ENCODE results near the gene NCKAP5.
A peak's percentile ranks its signal among the peaks of the same experiment; 100 is the strongest.

NCKAP5 gene

DNA sequence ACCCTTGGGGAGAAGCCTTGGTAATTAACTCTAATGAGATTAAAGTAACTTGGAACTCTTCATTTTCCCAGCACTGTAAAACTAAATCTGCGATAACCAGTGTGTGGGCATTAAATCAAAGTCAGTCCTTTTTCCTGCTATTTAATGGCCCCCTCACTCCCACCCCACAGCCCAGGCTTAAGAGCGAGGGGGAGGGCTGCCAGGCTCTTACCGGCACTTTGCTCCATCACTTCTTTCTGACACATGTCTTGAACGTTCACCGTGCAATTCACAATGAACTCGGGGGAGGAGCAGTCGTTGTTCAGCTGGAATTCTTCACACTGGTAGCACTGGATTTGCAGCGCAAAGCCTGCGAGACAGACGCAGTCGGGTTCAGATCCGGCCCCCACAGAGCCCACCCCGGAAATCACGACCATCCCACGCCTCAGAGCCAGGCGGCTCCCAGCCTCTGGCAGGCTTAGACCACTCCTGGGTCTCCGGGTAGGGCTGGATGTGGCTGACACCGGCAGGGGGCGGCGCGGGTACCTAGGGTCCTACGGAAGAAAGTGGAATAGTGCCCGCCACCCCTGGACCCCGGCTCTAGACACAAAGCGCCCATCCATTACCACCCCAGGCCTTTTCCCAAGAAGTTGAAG lies 900.0 kb downstream of the NCKAP5 start:
- no peak for DNase-seq (ENCODE audit: low read depth)

DNA sequence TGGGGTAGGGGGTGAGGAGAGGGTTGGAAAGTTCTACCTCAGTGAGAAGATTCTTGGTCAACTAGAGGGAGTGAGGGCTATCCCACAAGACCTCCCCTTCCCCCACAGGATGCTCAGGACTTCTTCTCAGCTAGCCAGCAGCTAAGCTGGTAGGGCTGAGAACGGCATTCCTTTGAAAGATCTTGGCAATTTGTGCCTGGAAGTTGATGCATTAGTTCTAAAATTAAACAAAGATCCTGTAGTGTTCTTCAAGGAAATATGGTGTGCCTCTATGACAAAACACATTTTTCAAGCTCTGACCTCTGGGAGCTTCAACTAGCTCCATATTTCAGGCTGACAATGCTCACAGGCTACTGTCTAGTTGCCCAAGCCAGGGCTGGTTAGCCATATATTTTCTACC lies 900.6 kb downstream of the NCKAP5 start:
- DNase-seq (ENCODE audit: low read depth) = peak; percentile 80

DNA sequence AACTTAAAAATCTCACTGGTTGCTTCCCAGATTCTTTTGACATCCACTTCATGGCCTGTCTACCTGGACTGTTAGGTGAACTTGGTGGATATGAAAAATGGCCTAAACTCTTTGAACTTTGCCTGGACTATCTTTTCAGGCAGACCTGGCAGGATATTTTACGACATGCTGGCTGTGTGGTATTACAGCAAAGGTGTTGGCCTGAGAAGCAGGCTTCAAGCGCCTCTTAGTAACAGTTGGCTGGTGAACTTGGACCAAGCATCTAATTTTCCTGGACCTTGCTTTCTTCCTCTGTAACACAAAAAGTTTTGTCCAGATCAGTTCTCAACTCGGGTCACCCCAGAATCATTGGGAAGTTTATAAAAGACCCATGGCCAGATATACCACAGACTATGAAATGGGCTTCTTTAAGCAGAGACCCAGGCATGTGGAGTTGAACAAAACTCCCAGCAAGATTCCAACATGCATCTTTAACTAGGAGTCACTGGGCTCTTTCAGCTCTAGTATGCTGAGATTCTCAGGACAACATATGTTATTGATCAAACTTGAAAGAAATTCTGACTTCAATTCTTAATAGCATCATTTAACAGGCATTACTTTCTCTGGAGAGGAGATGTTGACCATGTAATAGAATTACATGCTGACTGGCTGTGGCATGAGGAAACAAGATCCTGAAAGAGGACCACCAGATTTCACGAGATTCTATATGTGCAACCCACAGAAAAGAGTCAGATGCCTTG lies 902.7 kb downstream of the NCKAP5 start:
- DNase-seq (ENCODE audit: low read depth) = peak; percentile 8

DNA sequence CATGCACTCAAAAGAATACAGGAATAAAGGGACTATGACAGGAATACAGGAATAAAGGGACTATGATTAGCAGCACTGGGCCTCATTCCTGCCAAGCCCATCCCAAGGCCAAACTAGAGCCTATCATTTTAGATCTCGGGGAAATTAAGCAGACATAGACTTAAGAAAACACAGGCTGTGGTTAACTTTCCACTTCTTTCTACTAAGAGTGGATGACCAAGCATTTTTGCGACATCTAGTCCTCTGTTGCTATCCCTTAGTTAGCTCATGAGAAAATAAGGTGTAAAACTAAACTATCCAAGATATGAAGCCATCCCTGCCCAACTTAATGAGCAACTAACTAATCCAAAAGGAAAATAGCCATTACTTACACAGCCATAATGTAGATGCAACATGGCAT lies 904.2 kb downstream of the NCKAP5 start:
- peak; percentile 74 for DNase-seq (ENCODE audit: low read depth)

DNA sequence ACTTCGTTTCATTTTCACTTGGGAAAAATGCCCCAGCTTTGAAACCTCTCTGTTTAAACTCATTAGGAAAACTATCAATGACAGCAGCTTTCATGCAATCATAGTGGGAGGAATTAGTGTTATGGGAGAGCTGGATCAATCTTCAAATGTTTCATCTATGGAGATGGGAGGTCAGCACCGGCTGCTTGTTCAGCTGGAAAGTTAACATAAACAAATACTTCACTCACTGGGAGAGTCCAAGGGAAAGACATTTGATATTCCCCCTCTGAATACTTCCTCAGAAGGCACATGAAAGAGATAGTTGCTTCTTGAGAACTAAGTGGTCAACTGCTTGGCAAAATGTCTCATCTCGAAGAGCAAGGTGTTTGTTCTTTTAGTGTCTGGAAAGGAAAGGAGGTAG lies 905.5 kb downstream of the NCKAP5 start:
- DNase-seq (ENCODE audit: low read depth) = peak; percentile 57

DNA sequence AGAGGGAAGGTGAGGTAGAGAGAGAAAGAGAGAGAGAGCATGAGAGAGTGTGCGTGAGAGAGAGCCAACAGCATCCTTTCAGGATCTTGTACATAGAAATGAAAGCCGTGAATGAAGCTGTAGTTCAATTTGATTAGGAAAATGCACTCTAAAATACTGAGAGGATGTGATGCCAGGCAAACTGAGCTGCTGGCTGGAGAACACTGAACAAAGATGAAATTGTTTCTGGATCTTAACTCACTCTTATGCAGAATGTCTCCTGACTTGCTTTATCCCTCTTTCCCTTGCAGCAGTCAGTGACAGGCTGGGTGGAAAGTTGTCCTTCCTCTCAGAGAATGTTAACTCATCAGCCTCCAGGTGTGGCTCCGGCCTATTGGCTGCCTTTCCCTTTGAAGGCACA lies 908.9 kb downstream of the NCKAP5 start:
- DNase-seq (ENCODE audit: low read depth) = no peak

DNA sequence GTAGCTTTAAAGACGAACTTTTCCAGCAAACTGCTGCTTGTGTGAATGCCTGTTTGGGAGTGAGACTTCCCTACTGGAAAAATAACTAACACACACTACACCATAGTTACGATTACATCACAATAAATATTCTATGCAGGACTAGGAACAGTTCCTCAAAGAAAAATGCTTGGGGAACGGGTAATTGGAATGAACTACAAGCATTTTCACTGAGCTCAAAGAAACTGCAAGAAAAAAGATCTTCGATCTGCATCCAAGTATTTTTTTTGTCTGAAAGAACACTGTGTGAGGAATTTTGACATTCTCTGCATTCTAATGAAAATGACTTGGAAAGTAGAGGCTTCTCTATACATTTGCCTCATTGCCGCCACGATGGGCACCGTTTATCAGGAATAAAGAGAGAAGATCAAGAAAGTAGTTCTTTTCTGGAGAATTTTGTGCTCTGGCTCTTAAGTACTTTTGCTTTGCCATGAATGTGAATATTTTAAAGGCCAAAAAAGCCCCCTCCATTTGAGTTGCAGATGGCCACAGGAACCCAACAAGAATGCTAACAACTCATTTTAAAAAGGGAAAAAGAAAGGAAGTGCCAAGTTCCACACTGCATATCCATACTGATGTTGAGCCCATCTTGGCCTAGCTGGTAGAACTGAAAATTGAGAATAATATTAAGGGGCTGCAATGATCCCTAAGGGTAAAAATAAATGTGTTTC lies 911.8 kb downstream of the NCKAP5 start:
- DNase-seq (ENCODE audit: low read depth) = peak; percentile 39

DNA sequence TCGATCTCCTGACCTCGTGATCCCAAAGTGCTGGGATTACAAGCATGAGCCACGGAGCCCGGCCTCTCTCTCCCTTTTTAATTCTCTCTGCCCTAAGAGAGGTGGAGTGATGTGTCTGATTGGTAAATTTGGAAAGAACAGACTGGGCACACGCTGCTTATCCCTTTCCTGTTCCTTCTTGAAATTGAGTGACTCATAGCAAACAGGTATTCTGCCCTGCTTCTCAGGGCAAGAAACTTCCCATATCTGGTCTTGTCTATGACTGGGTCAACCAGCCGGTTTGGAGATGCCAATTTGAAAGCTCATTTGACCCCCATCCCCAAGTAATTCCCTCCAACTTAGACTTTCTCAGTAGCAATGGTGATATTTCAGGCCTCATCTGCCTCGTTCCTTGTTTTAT lies 913.3 kb downstream of the NCKAP5 start:
- no peak for DNase-seq (ENCODE audit: low read depth)

DNA sequence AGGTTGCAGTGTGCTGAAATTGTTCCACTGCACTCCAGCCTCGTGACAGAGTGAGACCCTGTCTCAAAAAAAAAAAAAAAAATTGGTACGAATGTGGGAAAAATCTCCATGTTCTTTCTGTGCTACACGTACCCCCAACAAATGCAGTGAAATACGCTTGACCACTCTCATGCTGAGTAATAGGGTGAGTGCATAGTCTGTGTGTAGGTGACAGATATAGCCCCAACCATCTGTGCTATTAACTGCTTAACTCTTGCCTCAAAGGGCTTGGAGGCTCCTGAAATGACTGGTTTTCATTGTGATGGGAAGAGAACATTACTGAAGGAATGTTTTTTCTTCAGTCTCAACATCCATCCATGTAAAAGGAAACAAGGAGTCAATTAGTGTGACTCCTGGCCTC lies 913.9 kb downstream of the NCKAP5 start:
- no peak for DNase-seq (ENCODE audit: low read depth)

DNA sequence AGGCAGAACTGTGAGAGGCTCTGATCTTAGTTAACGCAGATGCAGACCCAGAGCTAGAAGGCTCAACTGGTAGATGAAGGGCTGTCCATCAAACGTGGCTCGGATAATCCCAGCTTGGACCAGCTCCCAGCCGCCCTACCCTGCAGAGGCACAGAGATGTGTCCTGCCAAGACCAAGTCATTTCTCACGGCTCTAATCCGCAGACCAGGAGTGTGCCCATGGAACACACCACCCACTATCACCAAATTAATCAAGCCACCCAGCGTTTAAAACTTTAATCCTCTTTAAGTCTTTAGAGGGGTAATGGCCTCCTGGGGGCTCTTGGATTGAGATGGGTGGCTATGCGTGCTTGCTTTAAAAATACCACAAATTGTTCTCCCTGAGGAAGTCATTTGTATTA lies 915.8 kb downstream of the NCKAP5 start:
- peak; percentile 17 for DNase-seq (ENCODE audit: low read depth)

DNA sequence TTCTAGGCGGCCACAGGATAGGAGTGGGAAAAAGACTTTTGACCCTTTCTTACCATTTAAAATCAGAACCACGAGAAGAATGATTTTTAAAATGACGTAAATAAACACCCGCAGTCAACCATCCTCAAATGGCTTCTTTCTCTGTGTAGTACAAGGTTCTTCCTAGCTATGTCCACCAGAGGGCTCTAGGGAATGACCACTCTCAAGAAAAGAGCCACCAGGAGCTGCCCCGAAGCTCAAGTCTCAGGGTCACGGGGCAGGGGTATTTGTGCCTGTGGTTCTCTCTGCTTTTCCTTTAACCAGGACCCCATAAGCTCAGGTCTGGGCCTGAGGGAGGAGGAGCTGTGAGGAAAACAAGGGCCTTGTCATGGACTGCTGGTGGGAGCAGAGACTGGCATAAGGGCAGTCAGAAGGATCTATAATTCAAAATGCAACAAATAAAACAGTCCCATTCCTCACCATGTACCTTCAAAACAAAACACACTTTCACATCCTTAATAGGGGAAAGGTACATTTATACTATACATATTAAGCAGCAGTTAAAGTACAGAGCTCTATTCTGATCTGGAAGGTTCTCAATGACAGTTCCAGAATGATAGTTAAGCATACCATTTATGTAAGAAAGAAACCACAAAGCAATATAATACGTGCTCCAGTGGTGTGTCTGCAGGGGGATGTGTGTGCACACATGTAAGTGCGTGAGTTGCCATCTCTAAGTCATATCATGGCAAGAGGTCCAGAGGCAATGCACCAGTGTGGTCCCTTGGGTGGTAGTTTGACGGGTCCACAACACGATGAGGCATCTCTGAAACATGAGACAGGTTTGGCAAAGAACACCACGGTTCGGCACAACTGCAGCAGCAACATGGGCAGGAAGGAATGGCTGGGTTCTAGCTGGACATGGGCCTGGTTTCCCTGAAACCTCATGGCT lies 916.9 kb downstream of the NCKAP5 start:
- DNase-seq (ENCODE audit: low read depth) = peak; percentile 56

DNA sequence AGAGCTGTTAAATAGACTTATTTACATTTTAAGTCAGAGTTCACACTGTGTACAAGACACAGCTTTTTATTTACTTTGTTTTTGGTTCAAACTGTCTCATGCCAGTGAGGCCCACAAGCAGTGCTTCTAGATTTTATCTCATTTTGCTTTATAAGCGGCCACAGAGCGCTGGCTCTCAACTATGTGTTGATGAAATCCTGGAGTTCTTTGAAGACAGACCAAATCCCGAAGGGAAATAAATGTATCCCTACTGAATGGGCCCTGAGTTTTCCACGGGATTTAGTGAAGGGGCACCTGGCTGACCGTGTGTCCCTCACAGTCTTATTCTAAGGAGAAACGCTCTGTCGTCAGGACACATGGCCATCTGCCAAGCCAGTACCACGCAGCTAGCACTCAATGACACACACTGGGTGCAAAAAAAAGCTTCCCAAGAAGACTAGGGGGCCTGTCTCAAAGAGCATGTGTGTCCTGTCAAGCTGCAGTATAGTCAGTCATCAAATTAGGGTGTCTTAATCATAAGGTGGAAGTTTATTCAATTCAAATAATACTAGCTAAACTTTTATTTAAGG lies 921.6 kb downstream of the NCKAP5 start:
- no peak for DNase-seq (ENCODE audit: low read depth)

DNA sequence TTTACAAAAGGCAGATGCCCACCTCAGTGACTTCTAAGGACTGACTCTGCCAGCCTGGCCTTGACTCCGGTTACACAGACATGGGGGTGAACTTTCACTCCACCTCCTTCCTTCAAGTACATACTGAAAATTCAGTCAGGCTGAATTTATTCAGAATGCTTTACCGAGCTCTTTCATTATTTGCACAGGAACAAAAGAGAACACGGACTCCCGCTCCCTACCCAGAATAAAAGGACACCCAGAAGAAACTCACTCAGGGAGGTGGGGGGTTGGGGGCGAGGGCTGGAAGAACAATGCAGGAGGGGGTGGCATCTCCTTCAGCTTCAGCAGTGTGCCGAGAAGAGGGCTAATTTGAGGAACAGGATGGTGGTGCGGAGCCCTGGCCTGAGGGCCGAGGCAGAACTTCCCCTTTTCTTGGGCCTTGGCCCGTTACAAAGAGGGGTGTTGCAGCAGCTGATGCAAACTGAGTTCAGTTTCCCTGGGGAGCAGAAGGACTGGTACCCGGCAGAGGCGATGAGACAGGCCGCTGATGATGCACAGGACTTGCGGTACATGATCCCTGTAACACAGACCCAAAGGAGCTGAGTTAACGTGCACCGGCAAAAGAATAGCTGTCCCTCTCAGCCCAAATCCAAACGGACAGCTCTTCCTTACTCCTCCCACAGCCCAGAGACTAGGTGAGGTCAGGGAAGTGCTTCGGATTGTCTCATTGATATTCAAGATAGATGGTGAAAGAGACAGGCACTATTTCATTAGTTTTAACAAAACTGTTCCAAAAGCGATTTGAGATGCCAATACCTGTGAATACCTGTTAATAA lies 922.3 kb downstream of the NCKAP5 start:
- no peak for DNase-seq (ENCODE audit: low read depth)

DNA sequence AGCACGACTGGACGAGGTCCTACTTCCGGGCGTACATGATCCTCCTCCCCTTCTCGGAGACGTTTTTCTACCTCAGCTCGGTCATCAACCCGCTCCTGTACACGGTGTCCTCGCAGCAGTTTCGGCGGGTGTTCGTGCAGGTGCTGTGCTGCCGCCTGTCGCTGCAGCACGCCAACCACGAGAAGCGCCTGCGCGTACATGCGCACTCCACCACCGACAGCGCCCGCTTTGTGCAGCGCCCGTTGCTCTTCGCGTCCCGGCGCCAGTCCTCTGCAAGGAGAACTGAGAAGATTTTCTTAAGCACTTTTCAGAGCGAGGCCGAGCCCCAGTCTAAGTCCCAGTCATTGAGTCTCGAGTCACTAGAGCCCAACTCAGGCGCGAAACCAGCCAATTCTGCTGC lies 923.1 kb downstream of the NCKAP5 start:
- no peak for DNase-seq (ENCODE audit: low read depth)

DNA sequence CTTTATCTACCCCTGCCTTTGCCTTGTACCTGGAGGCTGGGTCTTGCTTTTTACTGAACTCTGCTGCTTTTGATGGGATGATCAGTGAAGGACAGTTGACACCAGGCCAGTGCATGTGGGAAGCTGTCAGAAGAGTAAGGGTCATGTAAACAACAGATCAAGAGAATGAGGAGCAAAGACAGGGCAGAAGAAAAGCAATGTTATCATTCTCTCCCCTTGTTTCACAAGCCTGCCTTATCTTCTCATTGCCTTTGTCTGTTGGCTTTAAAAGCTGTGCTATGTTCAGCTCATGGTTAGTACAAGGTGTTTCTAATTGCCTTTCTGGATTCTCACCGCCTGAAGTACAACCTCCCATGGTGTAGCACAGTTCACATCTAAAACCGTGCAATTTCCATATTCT lies 925.8 kb downstream of the NCKAP5 start:
- no peak for DNase-seq (ENCODE audit: low read depth)

DNA sequence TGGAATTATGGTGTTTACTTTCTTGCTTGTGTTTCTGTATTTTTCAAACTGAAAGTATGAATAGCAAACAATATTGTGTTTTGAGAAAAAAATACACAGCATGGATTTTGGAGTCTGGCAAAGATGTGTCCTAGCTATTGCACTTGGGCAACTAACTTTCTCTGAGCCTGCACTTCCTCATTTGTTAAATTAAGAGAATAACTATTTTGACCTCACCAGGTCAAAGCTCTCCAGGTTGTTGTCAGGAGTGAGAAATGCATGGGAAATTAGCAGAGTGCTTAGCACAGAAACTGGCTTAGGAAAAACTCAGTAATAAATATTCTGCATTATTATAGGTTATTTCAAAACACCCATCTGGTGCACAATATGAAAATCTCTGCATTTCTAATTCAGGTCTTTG lies 926.4 kb downstream of the NCKAP5 start:
- DNase-seq (ENCODE audit: low read depth) = no peak

DNA sequence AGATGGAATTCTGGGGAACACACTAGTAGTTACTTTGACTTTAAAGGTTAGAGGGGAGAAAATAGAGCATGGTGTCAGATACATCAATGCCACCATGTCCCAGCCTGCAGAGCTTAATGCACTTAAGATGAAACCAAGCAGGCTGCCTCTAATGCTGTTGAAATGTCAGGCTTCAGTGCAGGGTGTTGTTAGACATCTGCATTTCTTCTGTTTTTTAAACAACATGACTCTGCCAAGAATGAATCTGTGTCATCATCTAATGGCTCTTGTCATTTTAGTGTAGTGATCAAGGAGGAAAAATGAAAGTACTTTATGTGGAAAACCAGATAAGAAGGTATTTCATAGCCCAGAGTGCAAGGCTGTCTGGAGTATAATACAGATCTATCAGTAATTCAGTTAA lies 928.1 kb downstream of the NCKAP5 start:
- DNase-seq (ENCODE audit: low read depth) = no peak

DNA sequence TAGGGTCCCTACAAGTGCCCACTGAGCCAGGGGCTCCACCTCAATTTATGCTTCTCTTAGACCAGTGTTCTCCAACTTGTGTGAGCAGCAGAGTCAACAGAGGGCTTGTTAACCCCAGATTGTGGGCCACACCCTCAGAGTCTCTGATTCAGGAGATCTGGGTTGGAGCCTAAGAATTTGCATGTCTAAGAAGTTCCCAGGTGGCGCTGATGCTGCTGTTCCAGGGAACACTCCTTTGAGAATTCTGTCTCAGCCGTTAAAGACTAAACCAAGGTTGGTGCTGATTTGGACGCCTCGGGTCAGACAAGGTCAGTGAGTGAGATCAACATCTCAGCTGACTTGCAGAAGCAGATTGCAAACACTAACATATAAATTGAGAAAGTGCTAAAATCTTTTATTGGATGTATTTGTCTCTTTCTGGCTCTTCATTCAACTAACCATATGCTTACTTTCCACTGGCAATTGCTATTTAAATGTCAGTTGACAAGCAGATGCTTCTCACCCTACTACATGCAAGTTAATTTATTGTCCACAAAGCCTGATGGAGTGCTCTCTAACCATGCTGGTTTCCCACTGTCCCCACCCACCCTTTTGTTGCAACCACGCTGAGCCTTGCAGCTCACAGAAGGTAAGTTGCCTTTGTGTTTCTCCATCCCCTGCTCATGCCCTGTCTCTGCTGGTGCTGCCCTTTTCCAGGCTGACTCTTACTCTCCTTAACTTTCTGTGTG lies 929.8 kb downstream of the NCKAP5 start:
- DNase-seq (ENCODE audit: low read depth) = no peak

DNA sequence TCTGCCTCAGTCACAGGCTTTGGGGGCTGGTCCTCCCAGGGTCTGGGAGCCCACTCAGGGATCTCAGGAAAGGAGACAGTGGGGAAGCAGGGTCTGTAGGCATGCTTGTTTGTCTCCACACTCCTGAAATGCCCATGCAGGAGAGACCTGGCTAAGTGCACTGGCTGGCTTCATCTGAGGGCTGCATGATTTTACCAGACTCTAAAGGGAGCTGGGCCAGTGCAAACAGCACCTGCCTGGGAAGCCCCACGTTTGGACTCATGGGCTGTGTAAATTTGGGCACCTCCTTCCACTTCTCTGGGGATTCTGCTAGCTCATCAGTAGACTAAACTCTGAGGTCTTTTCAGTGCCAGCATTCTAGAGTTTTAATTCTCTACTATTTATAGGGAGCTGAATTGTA lies 931.9 kb downstream of the NCKAP5 start:
- no peak for DNase-seq (ENCODE audit: low read depth)

DNA sequence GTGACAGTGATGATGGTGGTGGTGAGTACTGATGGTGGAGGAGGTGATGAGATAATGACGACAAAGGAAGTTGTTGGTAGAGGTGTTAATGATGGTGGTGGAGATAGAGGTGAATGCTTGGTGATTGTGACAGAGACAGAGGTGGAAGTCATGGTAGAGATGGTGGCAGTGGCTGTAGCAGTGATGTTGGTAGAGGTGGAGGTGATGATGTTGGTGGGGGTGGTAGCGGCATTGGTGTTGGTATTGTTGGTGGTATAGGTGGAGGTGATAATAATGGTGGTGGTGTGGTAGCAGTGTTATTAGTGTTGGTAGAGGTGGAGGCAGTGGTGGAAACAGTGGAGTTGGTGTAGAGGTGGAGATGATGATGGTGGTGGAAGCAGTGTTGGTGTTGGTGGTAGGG lies 934.6 kb downstream of the NCKAP5 start:
- DNase-seq (ENCODE audit: low read depth) = no peak
